ENCODE data around the gene THADA. TPM values are rescaled to one million over a fixed set of nuclear protein-coding genes. Genes with fewer than 3 reads are reported as not detected.
A peak's percentile ranks its signal among the peaks of the same experiment; 100 is the strongest.

THADA gene
- total and polyA plus RNA-seq, 2 donors (not counting 3 experiments of a cell fraction or from before 2014, with no cell fraction given): 22.6 to 25.3 TPM

DNA sequence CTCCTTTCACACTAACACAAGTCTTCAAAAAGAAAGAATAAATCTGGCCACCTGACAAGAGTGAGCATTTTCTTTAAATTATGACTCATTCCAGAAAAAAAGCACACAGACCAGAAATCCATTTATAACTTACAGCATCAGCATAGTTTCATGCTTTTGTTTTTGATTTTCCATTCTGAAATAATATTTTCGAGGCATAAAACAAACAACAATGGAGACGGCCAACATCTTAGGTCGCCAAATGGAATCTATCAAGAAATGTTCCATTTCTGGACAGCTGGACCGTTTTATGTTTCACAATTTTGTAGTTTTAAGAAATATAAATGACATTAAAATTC is 204.0 kb downstream of the THADA start:
- Histone ChIP-seq H2AFZ (ENCODE audit: low read depth, low read length) (no peak overlapping the region), H3K4me1 (ENCODE audit: control insufficient read depth, extremely low read depth, insufficient read depth, low read length) (peaks cover 7% of the 10 kb centered on the region), H3K27ac (ENCODE audit: insufficient read depth, low read depth, low read length) (no peak overlapping the region), H3K4me3 (replicated peaks in 1 of 3; ENCODE audit: insufficient read depth in 1 of 3, low read depth in 1 of 3, low read length in 3 of 3) (no peak overlapping the region), H3K27me3 (ENCODE audit: control insufficient read depth in 2 of 2, insufficient read depth in 2 of 2, low read length in 2 of 2) (no peaks in the 10 kb centered on the region), H4K20me1 (replicated peaks; ENCODE audit: control insufficient read depth, extremely low read depth, insufficient read depth, low read length) (no peaks in the 10 kb centered on the region), H3K9me3 (replicated peaks; ENCODE audit: control insufficient read depth, insufficient read depth, low read length) (no peaks in the 10 kb centered on the region), H3K79me2 (ENCODE audit: control insufficient read depth, insufficient read depth, low read length) (no peaks in the 10 kb centered on the region), H3K4me2 (ENCODE audit: insufficient read depth, low read length) (no peak overlapping the region), H3K9me1 (replicated peaks; ENCODE audit: control insufficient read depth, extremely low read depth, insufficient read depth, low read length) (no peaks in the 10 kb centered on the region), H3K36me3 (ENCODE audit: control insufficient read depth in 2 of 2, extremely low read depth in 1 of 2, insufficient read depth in 2 of 2, low read length in 2 of 2) (no peaks in the 10 kb centered on the region), H3K9ac (replicated peaks; ENCODE audit: extremely low read depth, insufficient read depth, low read length) (no peak overlapping the region)
- intact Hi-C loops (cut with micrococcal nuclease): no loop called here
- TF ChIP-seq JUN (IDR thresholded peaks at IDR 0.05; ENCODE audit: borderline replicate concordance, insufficient read depth, insufficient read length, low read depth) (peak; percentile 46), EZH2 (IDR thresholded peaks at IDR 0.05; ENCODE audit: borderline replicate concordance, low read depth, low read length, severe bottlenecking) (no peak), GATA2 (IDR thresholded peaks at IDR 0.05; ENCODE audit: insufficient read depth, insufficient read length, low read depth, low read length) (no peak), FOS (IDR thresholded peaks at IDR 0.05; ENCODE audit: borderline replicate concordance, insufficient read depth, low read length) (peak; percentile 17), MYC (IDR thresholded peaks at IDR 0.05; ENCODE audit: low read depth, low read length) (no peak), POLR2A (IDR thresholded peaks at IDR 0.05; ENCODE audit: low read depth, low read length) (no peak), POLR2AphosphoS5 (IDR thresholded peaks at IDR 0.05; ENCODE audit: insufficient read depth, low read depth, low read length) (no peak)
- TF ChIP-seq, protein P1, sequence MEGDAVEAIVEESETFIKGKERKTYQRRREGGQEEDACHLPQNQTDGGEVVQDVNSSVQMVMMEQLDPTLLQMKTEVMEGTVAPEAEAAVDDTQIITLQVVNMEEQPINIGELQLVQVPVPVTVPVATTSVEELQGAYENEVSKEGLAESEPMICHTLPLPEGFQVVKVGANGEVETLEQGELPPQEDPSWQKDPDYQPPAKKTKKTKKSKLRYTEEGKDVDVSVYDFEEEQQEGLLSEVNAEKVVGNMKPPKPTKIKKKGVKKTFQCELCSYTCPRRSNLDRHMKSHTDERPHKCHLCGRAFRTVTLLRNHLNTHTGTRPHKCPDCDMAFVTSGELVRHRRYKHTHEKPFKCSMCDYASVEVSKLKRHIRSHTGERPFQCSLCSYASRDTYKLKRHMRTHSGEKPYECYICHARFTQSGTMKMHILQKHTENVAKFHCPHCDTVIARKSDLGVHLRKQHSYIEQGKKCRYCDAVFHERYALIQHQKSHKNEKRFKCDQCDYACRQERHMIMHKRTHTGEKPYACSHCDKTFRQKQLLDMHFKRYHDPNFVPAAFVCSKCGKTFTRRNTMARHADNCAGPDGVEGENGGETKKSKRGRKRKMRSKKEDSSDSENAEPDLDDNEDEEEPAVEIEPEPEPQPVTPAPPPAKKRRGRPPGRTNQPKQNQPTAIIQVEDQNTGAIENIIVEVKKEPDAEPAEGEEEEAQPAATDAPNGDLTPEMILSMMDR (IDR thresholded peaks at IDR 0.05; ENCODE audit: extremely low read depth in 1 of 2, insufficient read depth in 1 of 2, low read depth in 1 of 2, low read length in 2 of 2): no peak
- TF ChIP-seq, protein P2, sequence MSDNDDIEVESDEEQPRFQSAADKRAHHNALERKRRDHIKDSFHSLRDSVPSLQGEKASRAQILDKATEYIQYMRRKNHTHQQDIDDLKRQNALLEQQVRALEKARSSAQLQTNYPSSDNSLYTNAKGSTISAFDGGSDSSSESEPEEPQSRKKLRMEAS (IDR thresholded peaks at IDR 0.05; ENCODE audit: insufficient read depth, insufficient read length): no peak
- POLR2A ChIA-PET: no interaction called here
- DNase-seq (ENCODE audit: low read depth, low spot score) (peak; percentile 79), FAIRE-seq (peak; percentile 64)
- dilution Hi-C loops (cut with MboI; ENCODE audit: extremely low pct_ligation_motif_present, low sequenced_read_pairs): no loop called here
- CTCF ChIA-PET: no interaction called here
- no TSS peak for BruUV-seq (replicated peaks)

All from endothelial cell of umbilical vein (primary cell).